GM12801 (cell line): ENCODE measurements around the gene CDCP1.

ENCODE experiments used
- TF ChIP-seq, protein P1 (sequence below): IDR thresholded peaks from one replicate; pipeline ENCODE4 v1.5.1; 2011; ENCODE audit warnings: control low read depth; ENCODE audit not compliant: insufficient read length; ENCODE audit errors: extremely low read depth

CDCP1 gene

DNA sequence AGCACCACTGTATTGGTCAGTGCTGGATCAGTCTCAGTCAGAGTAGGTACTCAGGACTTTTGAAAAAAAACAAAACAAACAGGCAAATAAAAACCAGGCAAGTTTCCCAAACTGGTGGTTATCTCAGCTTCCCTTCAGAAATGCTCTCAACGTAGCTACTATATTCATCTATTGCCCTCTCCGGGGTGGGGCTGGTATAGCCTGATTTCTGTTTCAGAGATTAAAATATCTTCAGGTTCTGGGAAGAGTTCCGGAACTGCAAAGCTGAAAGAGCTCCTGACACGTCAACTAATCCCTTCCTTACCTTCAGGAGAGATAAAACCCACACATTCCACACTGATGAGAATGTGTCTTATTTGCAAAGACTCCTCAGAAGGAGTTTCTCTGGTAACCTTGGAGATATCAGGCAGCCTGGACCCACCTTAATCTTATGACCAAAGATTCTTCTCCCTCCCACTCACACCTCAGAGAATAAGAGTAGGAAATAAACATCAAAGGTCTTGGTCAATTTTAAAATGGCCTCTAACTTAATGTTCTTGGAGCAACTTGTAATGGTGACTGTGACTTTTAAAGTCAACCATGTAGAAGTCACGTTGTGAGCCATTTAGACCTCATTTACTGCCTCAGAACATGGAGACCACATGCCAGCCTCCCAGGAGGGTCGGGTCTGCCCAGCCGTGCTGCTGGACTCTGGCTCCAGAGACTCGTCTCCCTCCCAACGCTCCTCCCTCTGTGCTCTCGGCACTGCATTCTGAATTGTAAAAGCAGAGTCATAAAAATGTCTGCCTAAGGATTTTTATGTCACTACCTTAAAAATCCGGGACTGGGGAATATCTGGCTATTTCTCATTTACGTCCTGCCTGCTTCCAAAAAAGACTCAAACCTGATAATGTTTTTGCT lies 53.8 kb downstream of the CDCP1 start:
- TF ChIP-seq, protein P1, sequence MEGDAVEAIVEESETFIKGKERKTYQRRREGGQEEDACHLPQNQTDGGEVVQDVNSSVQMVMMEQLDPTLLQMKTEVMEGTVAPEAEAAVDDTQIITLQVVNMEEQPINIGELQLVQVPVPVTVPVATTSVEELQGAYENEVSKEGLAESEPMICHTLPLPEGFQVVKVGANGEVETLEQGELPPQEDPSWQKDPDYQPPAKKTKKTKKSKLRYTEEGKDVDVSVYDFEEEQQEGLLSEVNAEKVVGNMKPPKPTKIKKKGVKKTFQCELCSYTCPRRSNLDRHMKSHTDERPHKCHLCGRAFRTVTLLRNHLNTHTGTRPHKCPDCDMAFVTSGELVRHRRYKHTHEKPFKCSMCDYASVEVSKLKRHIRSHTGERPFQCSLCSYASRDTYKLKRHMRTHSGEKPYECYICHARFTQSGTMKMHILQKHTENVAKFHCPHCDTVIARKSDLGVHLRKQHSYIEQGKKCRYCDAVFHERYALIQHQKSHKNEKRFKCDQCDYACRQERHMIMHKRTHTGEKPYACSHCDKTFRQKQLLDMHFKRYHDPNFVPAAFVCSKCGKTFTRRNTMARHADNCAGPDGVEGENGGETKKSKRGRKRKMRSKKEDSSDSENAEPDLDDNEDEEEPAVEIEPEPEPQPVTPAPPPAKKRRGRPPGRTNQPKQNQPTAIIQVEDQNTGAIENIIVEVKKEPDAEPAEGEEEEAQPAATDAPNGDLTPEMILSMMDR, result no peak

DNA sequence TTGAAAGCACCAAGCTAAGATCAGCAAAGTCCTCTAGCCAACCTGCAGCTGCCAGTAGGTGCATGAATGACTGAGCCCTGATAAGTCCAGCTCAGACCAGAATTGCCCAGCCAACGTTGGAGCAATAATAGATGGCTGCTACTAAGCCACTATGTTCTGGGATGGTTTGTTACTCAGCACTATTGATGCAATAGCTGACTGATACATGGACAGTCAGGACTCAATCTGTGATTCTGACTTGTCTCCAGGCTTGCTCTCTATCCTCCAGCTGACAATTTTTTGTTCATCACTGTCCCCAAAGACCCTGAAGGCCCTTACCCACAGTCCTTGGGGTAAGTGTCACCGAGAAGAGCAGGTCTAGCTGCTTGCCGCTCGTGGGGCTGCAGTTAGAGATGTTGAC lies 55.3 kb downstream of the CDCP1 start:
- TF ChIP-seq, protein P1, result no peak

DNA sequence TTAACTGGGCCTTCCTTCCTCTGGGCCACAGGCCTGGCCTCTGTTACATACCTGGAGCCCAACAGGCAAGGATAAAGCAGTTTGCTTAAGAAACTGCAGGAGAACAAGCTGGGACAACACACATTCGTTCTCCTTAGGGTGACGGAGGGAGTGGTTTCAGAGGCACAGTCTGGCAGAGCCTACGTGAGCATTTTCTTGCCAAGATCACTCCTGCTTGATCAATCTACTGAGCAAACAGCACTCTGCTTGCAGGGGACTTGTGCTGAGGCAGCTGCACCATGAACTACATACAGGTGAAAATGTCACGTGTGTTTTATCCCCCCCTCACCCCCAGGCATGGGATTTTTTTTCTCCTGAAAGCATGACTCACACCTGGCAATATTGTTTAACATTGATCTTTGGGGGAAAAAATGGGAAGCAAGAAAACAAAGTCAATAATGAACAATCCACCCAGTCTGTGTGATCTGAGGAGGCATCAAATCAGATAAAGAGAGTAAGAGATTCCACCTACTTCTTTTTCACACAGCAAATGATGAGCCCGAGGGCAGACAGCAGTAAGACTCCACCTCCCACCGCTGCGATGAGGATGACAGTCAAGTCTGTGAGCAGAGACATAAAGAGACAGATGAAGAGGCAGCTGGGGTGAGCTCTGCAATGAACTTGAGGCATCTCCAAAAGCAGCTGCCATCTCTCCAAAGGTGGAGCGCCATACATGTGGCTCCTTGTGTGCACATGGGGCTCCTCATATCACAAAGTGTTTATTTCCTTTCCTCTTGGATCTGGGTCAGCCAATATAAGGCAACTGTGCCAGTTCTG lies 57.4 kb downstream of the CDCP1 start:
- TF ChIP-seq, protein P1, result no peak

DNA sequence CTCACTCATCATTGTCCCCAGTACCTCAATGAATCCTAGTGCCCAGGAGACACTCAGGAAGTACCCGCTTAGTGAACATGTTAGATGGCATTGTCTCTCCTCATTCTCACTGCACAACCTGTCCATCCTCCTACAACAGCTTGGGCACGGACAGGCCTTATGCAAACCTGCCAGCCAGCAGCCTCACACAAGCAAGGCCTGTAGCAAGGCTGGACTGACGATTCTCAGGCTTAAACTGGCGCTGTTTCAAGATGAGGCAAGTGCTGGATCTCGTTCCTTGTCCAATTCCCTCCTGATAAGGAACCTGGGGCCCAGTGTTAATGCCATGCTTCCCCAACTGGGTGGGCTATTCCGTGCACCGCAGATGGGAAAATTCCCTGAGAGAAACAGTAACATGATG lies 59.0 kb downstream of the CDCP1 start:
- TF ChIP-seq, protein P1, result no peak

DNA sequence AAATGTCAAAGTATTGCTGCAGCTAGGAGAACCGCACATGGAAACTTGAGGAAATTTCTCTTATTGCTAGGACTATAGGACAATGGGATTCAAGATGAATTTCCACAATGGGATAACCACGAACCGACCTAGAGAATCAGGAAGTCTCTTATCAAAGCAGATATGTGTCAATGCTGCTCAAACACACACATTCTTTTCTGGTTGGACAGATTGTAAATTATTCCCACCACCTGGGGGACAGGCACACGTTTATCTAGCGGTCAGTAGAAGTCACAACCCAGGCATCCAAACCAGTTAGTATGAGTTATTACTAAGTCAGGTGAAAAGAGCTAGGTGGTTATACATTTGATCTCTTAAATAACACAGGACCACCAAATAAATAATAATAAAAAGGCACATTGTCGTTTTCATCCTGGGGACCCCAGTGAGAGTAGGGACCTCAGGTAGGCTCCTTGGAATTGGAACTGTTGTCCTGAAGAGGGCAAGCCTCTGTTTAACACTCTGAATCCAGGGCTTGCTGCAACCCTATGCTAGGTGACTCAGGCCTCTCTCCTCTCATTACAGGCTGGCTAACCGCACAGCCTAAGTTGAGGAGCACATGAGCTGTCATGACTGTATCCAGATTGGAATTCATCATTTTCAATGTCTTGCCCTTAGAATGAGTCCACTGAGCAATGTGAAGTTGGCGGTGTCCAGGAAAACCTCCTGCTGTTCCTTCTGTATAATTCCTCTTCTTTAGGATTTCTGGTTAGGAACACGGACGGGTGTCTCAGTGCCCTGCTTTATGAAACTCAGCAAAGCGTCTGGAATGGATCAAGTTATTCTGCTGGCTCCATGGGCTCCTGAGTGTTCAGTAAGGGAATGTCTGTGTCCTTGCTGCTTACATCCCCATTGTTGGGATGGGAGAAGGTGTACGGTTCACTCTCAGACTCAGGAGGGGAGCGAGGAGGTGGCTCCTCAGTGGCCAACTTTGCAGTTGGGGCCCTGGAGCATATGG lies 61.1 kb downstream of the CDCP1 start:
- TF ChIP-seq, protein P1, result no peak

DNA sequence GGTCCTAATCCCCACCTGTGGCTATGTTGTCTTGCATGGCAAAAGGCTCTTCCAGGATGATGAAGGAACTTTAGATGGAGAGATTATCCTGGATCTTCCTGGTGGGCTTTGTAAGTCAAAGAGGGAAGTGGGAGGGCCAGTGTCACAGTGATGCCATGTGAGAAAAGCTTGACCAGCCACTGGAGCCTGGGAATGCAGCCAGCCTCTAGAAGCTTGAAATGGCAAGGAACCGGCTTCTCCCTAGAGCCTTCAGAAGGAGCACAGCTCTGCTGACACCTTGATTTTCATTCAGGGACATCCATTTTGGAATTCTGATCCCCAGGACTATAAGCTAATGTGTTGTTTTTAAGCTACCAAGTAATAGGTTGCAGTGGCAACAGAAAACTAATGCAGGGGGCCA lies 61.8 kb downstream of the CDCP1 start:
- TF ChIP-seq, protein P1, result no peak
